ENCODE measurements around the gene C7orf57. TPM values are rescaled to one million over a fixed set of nuclear protein-coding genes. Genes with fewer than 3 reads are reported as not detected.

The C7orf57 gene
- total and polyA plus RNA-seq, 2 experiments from 2014 or later, result 0.42 to 2.1 TPM

DNA sequence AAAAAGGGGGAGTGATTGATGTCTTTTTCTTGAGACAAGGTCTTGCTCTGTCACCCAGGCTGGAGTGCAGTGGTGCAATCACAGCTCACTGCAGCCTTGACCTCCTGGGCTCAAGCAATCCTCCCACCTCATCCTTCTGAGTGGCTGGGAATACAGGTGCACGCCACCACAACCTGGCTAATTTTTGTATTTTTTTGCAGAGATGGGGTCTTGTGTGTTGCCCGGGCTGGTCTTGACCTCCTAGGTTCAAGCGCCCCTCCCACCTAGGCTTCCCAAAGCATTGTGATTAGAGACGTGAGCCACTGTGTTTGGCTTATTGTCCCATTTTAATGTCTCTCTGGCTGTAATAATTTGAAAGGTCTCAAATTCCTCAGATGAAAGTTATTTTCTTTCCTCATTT, 75.5 kb downstream of the C7orf57 start (continued):
- TF ChIP-seq, protein P1, sequence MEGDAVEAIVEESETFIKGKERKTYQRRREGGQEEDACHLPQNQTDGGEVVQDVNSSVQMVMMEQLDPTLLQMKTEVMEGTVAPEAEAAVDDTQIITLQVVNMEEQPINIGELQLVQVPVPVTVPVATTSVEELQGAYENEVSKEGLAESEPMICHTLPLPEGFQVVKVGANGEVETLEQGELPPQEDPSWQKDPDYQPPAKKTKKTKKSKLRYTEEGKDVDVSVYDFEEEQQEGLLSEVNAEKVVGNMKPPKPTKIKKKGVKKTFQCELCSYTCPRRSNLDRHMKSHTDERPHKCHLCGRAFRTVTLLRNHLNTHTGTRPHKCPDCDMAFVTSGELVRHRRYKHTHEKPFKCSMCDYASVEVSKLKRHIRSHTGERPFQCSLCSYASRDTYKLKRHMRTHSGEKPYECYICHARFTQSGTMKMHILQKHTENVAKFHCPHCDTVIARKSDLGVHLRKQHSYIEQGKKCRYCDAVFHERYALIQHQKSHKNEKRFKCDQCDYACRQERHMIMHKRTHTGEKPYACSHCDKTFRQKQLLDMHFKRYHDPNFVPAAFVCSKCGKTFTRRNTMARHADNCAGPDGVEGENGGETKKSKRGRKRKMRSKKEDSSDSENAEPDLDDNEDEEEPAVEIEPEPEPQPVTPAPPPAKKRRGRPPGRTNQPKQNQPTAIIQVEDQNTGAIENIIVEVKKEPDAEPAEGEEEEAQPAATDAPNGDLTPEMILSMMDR (conservative IDR thresholded peaks at IDR 0.05; ENCODE audit: low read depth in 2 of 2), result no peak
- TF ChIP-seq, protein P2, sequence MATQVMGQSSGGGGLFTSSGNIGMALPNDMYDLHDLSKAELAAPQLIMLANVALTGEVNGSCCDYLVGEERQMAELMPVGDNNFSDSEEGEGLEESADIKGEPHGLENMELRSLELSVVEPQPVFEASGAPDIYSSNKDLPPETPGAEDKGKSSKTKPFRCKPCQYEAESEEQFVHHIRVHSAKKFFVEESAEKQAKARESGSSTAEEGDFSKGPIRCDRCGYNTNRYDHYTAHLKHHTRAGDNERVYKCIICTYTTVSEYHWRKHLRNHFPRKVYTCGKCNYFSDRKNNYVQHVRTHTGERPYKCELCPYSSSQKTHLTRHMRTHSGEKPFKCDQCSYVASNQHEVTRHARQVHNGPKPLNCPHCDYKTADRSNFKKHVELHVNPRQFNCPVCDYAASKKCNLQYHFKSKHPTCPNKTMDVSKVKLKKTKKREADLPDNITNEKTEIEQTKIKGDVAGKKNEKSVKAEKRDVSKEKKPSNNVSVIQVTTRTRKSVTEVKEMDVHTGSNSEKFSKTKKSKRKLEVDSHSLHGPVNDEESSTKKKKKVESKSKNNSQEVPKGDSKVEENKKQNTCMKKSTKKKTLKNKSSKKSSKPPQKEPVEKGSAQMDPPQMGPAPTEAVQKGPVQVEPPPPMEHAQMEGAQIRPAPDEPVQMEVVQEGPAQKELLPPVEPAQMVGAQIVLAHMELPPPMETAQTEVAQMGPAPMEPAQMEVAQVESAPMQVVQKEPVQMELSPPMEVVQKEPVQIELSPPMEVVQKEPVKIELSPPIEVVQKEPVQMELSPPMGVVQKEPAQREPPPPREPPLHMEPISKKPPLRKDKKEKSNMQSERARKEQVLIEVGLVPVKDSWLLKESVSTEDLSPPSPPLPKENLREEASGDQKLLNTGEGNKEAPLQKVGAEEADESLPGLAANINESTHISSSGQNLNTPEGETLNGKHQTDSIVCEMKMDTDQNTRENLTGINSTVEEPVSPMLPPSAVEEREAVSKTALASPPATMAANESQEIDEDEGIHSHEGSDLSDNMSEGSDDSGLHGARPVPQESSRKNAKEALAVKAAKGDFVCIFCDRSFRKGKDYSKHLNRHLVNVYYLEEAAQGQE (IDR thresholded peaks at IDR 0.05; ENCODE audit: unreplicated experiment), result no peak

Other genes starting within 250 kb of the C7orf57 start
- 0.03 and 0.16 TPM in 2 replicates for gene PKD1L1, start 87.1 kb upstream of the C7orf57 start, total RNA-seq (2014; rRNA removed; shearing (Covaris generic))
- gene PKD1L1, start 87.1 kb upstream of the C7orf57 start, polyA plus RNA-seq (2016; fragmentation: Nextera tagmentation; extraction: Ambion mirVana), result not detected in 2 replicates
- 29.7 and 39.0 TPM in 2 replicates for gene HUS1, start 55.9 kb upstream of the C7orf57 start, total RNA-seq (2014; rRNA removed; shearing (Covaris generic))
- gene HUS1, start 55.9 kb upstream of the C7orf57 start, polyA plus RNA-seq (2016; fragmentation: Nextera tagmentation; extraction: Ambion mirVana), result 12.9 and 14.9 TPM in 2 replicates
- gene SUN3, start 6.4 kb upstream of the C7orf57 start, total RNA-seq (2014; rRNA removed; shearing (Covaris generic)), result 0.52 TPM in 1 of 2 replicates, not detected in the other
- gene SUN3, start 6.4 kb upstream of the C7orf57 start, polyA plus RNA-seq (2016; fragmentation: Nextera tagmentation; extraction: Ambion mirVana), result 1.0 TPM in 1 of 2 replicates, not detected in the other
- gene UPP1, start 53.7 kb downstream of the C7orf57 start, total RNA-seq (2014; rRNA removed; shearing (Covaris generic)), result 22.7 and 28.6 TPM in 2 replicates
- gene UPP1, start 53.7 kb downstream of the C7orf57 start, polyA plus RNA-seq (2016; fragmentation: Nextera tagmentation; extraction: Ambion mirVana), result 43.5 and 44.1 TPM in 2 replicates
- 0.16 and 0.21 TPM in 2 replicates for gene ABCA13, start 135.9 kb downstream of the C7orf57 start, total RNA-seq (2014; rRNA removed; shearing (Covaris generic))
- not detected in 2 replicates for gene ABCA13, start 135.9 kb downstream of the C7orf57 start, polyA plus RNA-seq (2016; fragmentation: Nextera tagmentation; extraction: Ambion mirVana)